Tibial artery (tissue), 4 donors: ENCODE results near the gene KREMEN1.
"Not testable (repeated sequence)": the region's sequence is repeated elsewhere in the genome, so short reads cannot be mapped to it uniquely, and the experiment has no call there.

ENCODE experiments used
- DNase-seq, 2 donors: peaks; one replicate each; pipeline ENCODE4 v3.0.0-alpha.2; 2019
- H3K27ac ChIP-seq, 2 donors: fragments of 200-600 bp; sonication (generic) in 1 of 2; 1 replicate in 1 of 2; 2 replicates in 1 of 2; pipeline ENCODE4 v1.5.1; 2018 to 2019; ENCODE audit warnings: mild to moderate bottlenecking in 1 of 2
- H3K27me3 ChIP-seq, 2 donors: fragments of 200-600 bp; sonication (generic) in 1 of 2; one replicate each; pipeline versions ENCODE4 v1.5.1 to v1.6.0; 2016 to 2019
- H3K36me3 ChIP-seq, 3 donors: fragments of 200-600 bp; sonication (generic) in 2 of 3; one replicate each; pipeline ENCODE4 v1.5.1; 2016 to 2019; ENCODE audit warnings: mild to moderate bottlenecking in 2 of 3
- H3K4me1 ChIP-seq, 4 donors: fragments of 200-600 bp; sonication (generic) in 2 of 4; 1 replicate in 3 of 4; 2 replicates in 1 of 4; pipeline ENCODE4 v1.5.1; 2016 to 2019
- H3K4me3 ChIP-seq, 2 donors: fragments of 200-600 bp; sonication (generic) in 1 of 2; 1 replicate in 1 of 2; 2 replicates in 1 of 2; pipeline ENCODE4 v1.5.1; 2018 to 2019; ENCODE audit warnings: mild to moderate bottlenecking in 2 of 2
- H3K9me3 ChIP-seq, 3 donors: fragments of 200-600 bp; sonication (generic) in 1 of 3; one replicate each; pipeline ENCODE4 v1.5.1; 2016 to 2019
- CTCF ChIP-seq, 2 experiments: fragments of 200-600 bp in 1 of 2; fragments of 450-650 bp in 1 of 2; IDR thresholded peaks; one replicate each; pipeline ENCODE4 v1.5.1; 2017 to 2019; ENCODE audit warnings: antibody characterized with exemption in 2 of 2, mild to moderate bottlenecking in 1 of 2, moderate library complexity in 1 of 2
- intact Hi-C: fragments of 100-400 bp; cut with DNase I; formaldehyde crosslinking; loops from one replicate; pipeline ENCODE4 v1.15.0; 2023; ENCODE audit warnings: low total_unique reads

Gene KREMEN1

DNA sequence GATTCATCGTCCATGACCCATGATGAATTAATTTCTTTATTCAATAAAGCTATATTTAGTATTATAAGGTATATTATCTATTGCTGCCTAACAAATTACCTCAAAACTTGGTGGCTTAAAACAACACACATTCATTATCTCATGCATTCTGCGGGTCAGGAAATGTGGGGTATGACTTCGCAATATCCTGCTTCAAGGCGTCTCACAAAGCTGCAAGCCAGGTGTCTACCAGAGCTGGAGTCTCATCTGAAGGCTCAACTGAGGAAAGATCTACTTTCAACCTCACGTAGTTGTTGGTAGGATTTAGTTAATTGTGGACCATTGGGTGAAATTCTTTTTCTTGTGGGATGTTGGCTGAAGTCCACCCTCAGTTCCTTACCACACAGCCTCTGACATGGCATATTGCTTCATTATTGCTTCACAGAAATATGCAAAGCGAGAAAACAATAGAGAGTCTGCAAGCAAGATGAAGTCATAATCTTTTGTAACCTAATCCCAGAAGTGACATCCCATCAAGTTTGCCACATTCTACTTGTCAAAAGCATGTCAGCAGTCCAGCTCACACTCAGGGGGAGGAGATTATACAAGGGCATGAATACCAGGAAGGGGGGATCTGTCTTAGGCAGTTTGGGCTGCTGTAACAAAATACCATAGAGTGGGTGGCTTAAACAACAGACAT is 45.1 kb downstream of the KREMEN1 start:
- no peaks in the 10 kb centered on the region for H3K27me3 ChIP-seq
- no peaks in the 10 kb centered on the region for H3K9me3 ChIP-seq
- no peaks in the 10 kb centered on the region for H3K36me3 ChIP-seq
- H3K4me3 ChIP-seq: no peak overlapping the region
- DNase-seq: no peak
- intact Hi-C loops: no loop called here
- H3K4me1 ChIP-seq: no peaks in the 10 kb centered on the region
- H3K27ac ChIP-seq: no peak overlapping the region
- no peak for TF ChIP-seq CTCF (IDR thresholded peaks at IDR 0.05)

DNA sequence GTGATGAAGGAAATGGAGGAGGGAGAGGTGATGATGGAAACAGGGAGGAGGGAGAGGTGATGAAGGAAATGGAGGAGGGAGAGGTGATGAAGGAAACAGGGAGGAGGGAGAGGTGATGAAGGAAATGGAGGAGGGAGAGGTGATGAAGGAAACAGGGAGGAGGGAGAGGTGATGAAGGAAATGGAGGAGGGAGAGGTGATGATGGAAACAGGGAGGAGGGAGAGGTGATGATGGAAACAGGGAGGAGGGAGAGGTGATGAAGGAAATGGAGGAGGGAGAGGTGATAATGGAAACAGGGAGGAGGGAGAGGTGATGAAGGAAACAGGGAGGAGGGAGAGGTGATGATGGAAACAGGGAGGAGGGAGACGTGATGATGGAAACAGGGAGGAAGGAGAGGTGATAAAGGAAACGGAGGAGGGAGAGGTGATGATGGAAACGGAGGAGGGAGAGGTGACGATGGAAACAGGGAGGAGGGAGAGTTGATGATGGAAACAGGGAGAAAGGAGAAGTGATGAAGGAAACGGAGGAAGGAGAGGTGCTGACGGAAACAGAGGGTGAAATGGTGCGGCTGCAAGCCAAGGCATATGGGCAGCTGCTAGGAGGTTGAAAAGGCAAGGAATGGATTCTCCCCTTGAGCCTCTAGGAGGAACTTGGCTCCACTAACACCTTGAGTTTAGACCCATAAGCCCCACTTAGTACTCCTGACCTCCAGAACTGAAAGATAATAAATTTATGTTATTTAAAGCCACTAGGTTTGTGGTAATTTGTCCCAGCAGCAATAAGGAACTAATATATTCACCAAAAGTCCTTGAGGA is 47.5 kb downstream of the KREMEN1 start:
- H3K36me3 ChIP-seq, H3K27me3 ChIP-seq, H3K9me3 ChIP-seq, H3K4me1 ChIP-seq, intact Hi-C loops, DNase-seq, H3K4me3 ChIP-seq: not testable (repeated sequence)
- peak overlapping the region in 1 of 2 donors; percentile 7 for H3K27ac ChIP-seq

- no peaks in the 10 kb centered on the region for H3K4me1 ChIP-seq
Observed at GRCh38 chr22:29121124-29121523, 48.3 kb downstream of the KREMEN1 start.

DNA sequence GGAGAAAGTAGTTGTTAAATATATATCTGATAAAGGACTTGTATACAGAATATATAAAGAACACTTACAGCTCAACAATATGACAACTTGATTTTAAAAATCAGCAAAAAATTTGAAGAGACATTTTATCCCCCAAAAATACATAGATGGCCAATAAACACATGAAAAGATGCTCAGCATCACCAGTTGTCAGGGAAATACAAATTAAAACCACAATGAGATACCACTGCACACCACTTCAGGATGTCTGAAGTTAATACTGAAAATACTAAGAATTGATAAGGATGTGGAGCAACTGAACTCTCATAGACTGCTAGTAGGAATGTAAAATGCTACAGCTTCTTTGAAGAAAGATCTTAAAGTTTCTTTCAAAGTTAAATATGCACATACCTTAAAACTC is 49.2 kb downstream of the KREMEN1 start:
- H3K4me3 ChIP-seq: no peak overlapping the region
- no peaks in the 10 kb centered on the region for H3K4me1 ChIP-seq
- no peak overlapping the region for H3K27ac ChIP-seq
- TF ChIP-seq CTCF (IDR thresholded peaks at IDR 0.05): no peak
- H3K9me3 ChIP-seq: no peaks in the 10 kb centered on the region
- DNase-seq: no peak
- intact Hi-C loops: no loop called here
- H3K27me3 ChIP-seq: no peaks in the 10 kb centered on the region
- H3K36me3 ChIP-seq: peaks cover 0 to 17% (median 0%) of the 10 kb centered on the region in 3 donors

More at GRCh38 chr22:29121124-29121523, 48.3 kb downstream of the KREMEN1 start:
- intact Hi-C loops: no loop called here
- H3K36me3 ChIP-seq: peaks cover 0 to 11% (median 0%) of the 10 kb centered on the region in 3 donors
- no peaks in the 10 kb centered on the region for H3K27me3 ChIP-seq
- TF ChIP-seq CTCF (IDR thresholded peaks at IDR 0.05): no peak
- H3K27ac ChIP-seq: peak overlapping the region in 1 of 2 donors; percentile 7
- DNase-seq: no peak
- no peaks in the 10 kb centered on the region for H3K9me3 ChIP-seq
- H3K4me3 ChIP-seq: no peak overlapping the region

DNA sequence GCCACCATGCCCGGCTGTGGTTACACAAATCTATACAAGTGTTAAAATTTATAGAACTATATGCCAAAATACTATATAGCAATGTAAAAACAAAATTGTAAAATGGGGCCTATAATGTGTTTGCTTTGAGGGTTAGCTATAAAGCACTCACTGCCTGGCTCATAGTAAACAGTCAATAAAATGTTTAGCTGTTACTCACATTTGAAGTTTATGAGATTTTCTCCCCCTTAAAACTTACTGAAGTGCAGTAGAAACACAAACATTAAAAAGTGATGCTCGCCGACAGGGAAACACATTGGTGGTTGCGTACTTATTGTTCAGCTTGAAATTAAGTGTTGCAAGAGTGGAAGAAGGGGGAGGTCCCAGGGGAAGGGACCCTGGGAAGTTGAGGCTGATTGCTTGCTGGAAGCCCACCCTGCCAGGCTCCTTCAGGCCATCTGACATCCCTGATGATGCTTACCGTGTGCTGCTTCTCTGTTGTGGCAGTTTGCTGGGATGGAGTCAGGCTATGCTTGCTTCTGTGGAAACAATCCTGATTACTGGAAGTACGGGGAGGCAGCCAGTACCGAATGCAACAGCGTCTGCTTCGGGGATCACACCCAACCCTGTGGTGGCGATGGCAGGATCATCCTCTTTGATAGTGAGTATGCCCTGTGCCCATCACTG is 52.1 kb downstream of the KREMEN1 start:
- peaks cover 0 to 17% (median 0%) of the 10 kb centered on the region in 3 donors for H3K36me3 ChIP-seq
- no peak overlapping the region for H3K4me3 ChIP-seq
- H3K4me1 ChIP-seq: peaks cover 0 to 6% (median 1%) of the 10 kb centered on the region in 4 donors
- H3K27me3 ChIP-seq: no peaks in the 10 kb centered on the region
- no peak for TF ChIP-seq CTCF (IDR thresholded peaks at IDR 0.05)
- peak in 1 of 2 donors; percentile 42 for DNase-seq
- intact Hi-C loops: no loop called here
- no peak overlapping the region for H3K27ac ChIP-seq
- H3K9me3 ChIP-seq: no peaks in the 10 kb centered on the region

GRCh38 chr22:29125443-29125778 is 52.6 kb downstream of the KREMEN1 start:
- no peaks in the 10 kb centered on the region for H3K9me3 ChIP-seq
- H3K4me3 ChIP-seq: no peak overlapping the region
- no peak for TF ChIP-seq CTCF (IDR thresholded peaks at IDR 0.05)
- H3K27me3 ChIP-seq: no peaks in the 10 kb centered on the region
- DNase-seq: no peak
- H3K36me3 ChIP-seq: peaks cover 0 to 17% (median 0%) of the 10 kb centered on the region in 3 donors
- no peak overlapping the region for H3K27ac ChIP-seq
- H3K4me1 ChIP-seq: peaks cover 0 to 6% (median 1%) of the 10 kb centered on the region in 4 donors
- intact Hi-C loops: no loop called here
